HEK293 (cell line): ENCODE measurements around the gene SLC6A11.
A peak's percentile ranks its signal among the peaks of the same experiment; 100 is the strongest.

Experiments used
- CTCF ChIA-PET: fragments of 350-600 bp; formaldehyde crosslinking; extraction: SDS; loops from one replicate; lab custom pipeline; 2021; ENCODE audit warnings: antibody characterized with exemption; lab: Yijun Ruan, JAX
- POLR2A ChIA-PET: fragments of 300-600 bp; formaldehyde crosslinking; extraction: SDS; loops from one replicate; lab custom pipeline; 2020; ENCODE audit warnings: antibody characterized with exemption, inconsistent platforms; lab: Yijun Ruan, JAX
- H3K27ac ChIP-seq: fragments of 200-500 bp; sonication (Bioruptor generic); 2 replicates; pipeline ENCODE4 v1.5.1; 2014; ENCODE audit warnings: low read depth, low read length, control low read depth, inconsistent platforms; ENCODE audit errors: extremely low read depth
- H3K36me3 ChIP-seq, 2 experiments: fragments of 200-500 bp in 1 of 2; sonication (Bioruptor generic) in 1 of 2; 1 replicate in 1 of 2; 2 replicates in 1 of 2; pipeline ENCODE4 v1.5.1; 2014 to 2017; ENCODE audit warnings: inconsistent platforms in 2 of 2, low read length in 2 of 2; ENCODE audit not compliant: control insufficient read depth in 2 of 2, insufficient read depth in 1 of 2
- H3K4me1 ChIP-seq: fragments of 200-500 bp; sonication (Bioruptor generic); 2 replicates; pipeline ENCODE4 v1.5.1; 2014; ENCODE audit warnings: mild to moderate bottlenecking, low read length, inconsistent platforms; ENCODE audit not compliant: control insufficient read depth, insufficient read depth
- H3K4me3 ChIP-seq: 2 replicates; pipeline ENCODE4 v1.5.1; 2011; ENCODE audit warnings: low read depth, mild to moderate bottlenecking, control low read depth, low read length, moderate library complexity
- H3K9me3 ChIP-seq: fragments of 200-500 bp; sonication (Bioruptor generic); 2 replicates; pipeline ENCODE4 v1.5.1; 2014; ENCODE audit warnings: low read depth, low read length, inconsistent platforms; ENCODE audit not compliant: control insufficient read depth, insufficient read depth
- BCL11A ChIP-seq: fragments of 450-650 bp; formaldehyde crosslinking; IDR thresholded peaks from 2 replicates; pipeline ENCODE4 v1.5.1; 2016; ENCODE audit warnings: low read depth, missing biosample characterization, missing genetic modification characterization
- EGR2 ChIP-seq: fragments of 450-650 bp; formaldehyde crosslinking; IDR thresholded peaks from 2 replicates; pipeline ENCODE4 v1.5.1; 2016; ENCODE audit warnings: low read depth, missing biosample characterization, missing genetic modification characterization
- PRDM1 ChIP-seq: fragments of 450-650 bp; formaldehyde crosslinking; IDR thresholded peaks from 2 replicates; pipeline ENCODE4; 2016; ENCODE audit warnings: missing biosample characterization, missing genetic modification characterization
- SP2 ChIP-seq: fragments of 450-650 bp; formaldehyde crosslinking; IDR thresholded peaks from 2 replicates; pipeline ENCODE4 v1.5.1; 2016; ENCODE audit warnings: missing biosample characterization, missing genetic modification characterization
- ZBTB8A ChIP-seq: fragments of 450-650 bp; formaldehyde crosslinking; IDR thresholded peaks from 2 replicates; pipeline ENCODE4 v1.5.1; 2016; ENCODE audit warnings: missing biosample characterization, missing genetic modification characterization
- ZNF157 ChIP-seq: fragments of 450-650 bp; formaldehyde crosslinking; IDR thresholded peaks from 2 replicates; pipeline ENCODE4 v1.5.1; 2016; ENCODE audit warnings: missing biosample characterization, missing genetic modification characterization
- ZNF2 ChIP-seq: fragments of 450-650 bp; formaldehyde crosslinking; IDR thresholded peaks from 2 replicates; pipeline ENCODE4 v1.5.1; 2016; ENCODE audit warnings: missing biosample characterization, missing genetic modification characterization
- ZNF366 ChIP-seq: fragments of 450-650 bp; formaldehyde crosslinking; conservative IDR thresholded peaks from 2 replicates; pipeline ENCODE4 v1.5.1; 2016; ENCODE audit warnings: missing biosample characterization, missing genetic modification characterization
- ZNF558 ChIP-seq: fragments of 450-650 bp; formaldehyde crosslinking; IDR thresholded peaks from 2 replicates; pipeline ENCODE4 v1.5.1; 2016; ENCODE audit warnings: missing biosample characterization, missing genetic modification characterization
- ZNF571 ChIP-seq: fragments of 450-650 bp; formaldehyde crosslinking; IDR thresholded peaks from 2 replicates; pipeline ENCODE4 v1.5.0; 2017; ENCODE audit warnings: missing biosample characterization, missing genetic modification characterization
- ZNF626 ChIP-seq: fragments of 450-650 bp; sonication (Bioruptor Pico); formaldehyde crosslinking; IDR thresholded peaks from 2 replicates; pipeline ENCODE4 v1.5.1; 2018; ENCODE audit warnings: missing biosample characterization, missing genetic modification characterization, inconsistent platforms
- ZNF658 ChIP-seq: fragments of 450-650 bp; formaldehyde crosslinking; IDR thresholded peaks from 2 replicates; pipeline ENCODE4; 2016; ENCODE audit warnings: missing biosample characterization, missing genetic modification characterization
- ZNF76 ChIP-seq: fragments of 450-650 bp; formaldehyde crosslinking; IDR thresholded peaks from 2 replicates; pipeline ENCODE4; 2016; ENCODE audit warnings: low read depth, missing biosample characterization, missing genetic modification characterization, borderline replicate concordance
- TF ChIP-seq, protein P1 (sequence below): fragments of 450-650 bp; formaldehyde crosslinking; IDR thresholded peaks from 2 replicates; pipeline ENCODE4 v1.5.1; 2016; ENCODE audit warnings: missing biosample characterization, missing genetic modification characterization, borderline replicate concordance
- TF ChIP-seq, protein P2 (sequence below): fragments of 450-650 bp; IDR thresholded peaks from 2 replicates; pipeline ENCODE4 v1.5.1; 2018; ENCODE audit warnings: missing biosample characterization, missing genetic modification characterization
- TF ChIP-seq, protein P3 (sequence below): fragments of 450-650 bp; formaldehyde crosslinking; IDR thresholded peaks from 2 replicates; pipeline ENCODE4 v1.5.1; 2016; ENCODE audit warnings: missing biosample characterization, missing genetic modification characterization

SLC6A11 gene

DNA sequence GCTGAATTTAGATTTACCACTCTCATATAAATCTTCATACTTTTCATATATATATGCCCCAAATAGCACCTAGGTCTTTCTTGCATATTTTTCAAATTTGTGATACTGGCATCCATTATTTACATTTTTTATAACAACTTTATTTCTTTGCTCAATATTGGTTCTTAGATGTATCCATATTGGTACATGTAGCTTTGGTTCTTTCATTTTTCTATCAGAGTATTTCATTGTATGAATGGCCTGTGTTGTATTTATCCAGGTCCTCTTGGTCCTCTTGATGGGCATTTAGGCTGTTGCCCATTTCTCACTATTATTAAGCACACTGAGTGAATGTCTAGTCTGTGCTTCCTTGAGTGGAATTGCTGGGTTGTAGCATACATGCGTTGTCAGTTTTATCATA, 8.4 kb downstream of the SLC6A11 start:
- Histone ChIP-seq H3K36me3 (peaks cover 0 to 35% of the 10 kb centered on the region in 2 experiments; a peak in 1 of 3 replicates), H3K4me1 (no peaks in the 10 kb centered on the region), H3K4me3 (no peak overlapping the region), H3K9me3 (no peaks in the 10 kb centered on the region), H3K27ac (no peak overlapping the region)
- POLR2A ChIA-PET: interaction anchor here (0.7 kb wide), 1 partner anchor 672 kb away, joined by 4 read pairs; no protein-coding TSS in a partner anchor
- CTCF ChIA-PET: interaction anchor here (0.9 kb wide), 1 partner anchor 65 kb away, joined by 4 read pairs; no protein-coding TSS in a partner anchor
- no peak for TF ChIP-seq BCL11A (tag by site-specific recombination)
- peak; percentile 97 for TF ChIP-seq ZNF558 (tag by site-specific recombination)

DNA sequence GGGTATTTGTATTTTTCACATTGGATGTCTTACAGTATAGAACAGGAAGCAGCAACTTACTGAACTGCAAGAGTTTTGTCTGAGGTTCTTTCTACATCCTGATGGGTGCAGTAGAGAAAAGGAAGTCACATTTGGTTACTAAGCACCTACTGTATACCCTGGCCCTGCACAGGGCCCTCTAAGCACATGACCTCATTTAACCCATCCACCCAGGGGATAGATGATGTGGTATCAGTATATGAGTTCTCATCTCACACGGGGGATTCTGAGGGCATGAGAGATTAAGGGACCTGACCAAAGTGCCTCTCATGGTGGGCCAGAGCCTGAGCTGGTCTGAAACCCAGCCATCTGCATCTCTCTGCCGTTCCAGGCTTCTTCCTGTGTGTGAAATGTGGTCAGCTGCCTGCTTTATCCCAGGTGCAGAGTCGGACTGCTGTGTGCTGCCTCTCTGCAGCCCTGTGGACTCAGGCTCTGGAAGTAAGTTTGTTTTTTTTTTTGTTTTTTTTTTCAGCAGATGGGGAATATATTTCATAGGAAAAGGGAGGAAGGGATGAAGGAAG, 17.9 kb downstream of the SLC6A11 start:
- ChIA-PET CTCF (no interaction called here), POLR2A (no interaction called here)
- Histone ChIP-seq H3K36me3 (no peaks in the 10 kb centered on the region), H3K4me3 (no peak overlapping the region), H3K9me3 (no peaks in the 10 kb centered on the region), H3K27ac (no peak overlapping the region), H3K4me1 (no peaks in the 10 kb centered on the region)
- TF ChIP-seq ZNF626 (tag by site-specific recombination) (no peak), ZNF76 (no peak), ZBTB8A (no peak)
- TF ChIP-seq, protein P1, sequence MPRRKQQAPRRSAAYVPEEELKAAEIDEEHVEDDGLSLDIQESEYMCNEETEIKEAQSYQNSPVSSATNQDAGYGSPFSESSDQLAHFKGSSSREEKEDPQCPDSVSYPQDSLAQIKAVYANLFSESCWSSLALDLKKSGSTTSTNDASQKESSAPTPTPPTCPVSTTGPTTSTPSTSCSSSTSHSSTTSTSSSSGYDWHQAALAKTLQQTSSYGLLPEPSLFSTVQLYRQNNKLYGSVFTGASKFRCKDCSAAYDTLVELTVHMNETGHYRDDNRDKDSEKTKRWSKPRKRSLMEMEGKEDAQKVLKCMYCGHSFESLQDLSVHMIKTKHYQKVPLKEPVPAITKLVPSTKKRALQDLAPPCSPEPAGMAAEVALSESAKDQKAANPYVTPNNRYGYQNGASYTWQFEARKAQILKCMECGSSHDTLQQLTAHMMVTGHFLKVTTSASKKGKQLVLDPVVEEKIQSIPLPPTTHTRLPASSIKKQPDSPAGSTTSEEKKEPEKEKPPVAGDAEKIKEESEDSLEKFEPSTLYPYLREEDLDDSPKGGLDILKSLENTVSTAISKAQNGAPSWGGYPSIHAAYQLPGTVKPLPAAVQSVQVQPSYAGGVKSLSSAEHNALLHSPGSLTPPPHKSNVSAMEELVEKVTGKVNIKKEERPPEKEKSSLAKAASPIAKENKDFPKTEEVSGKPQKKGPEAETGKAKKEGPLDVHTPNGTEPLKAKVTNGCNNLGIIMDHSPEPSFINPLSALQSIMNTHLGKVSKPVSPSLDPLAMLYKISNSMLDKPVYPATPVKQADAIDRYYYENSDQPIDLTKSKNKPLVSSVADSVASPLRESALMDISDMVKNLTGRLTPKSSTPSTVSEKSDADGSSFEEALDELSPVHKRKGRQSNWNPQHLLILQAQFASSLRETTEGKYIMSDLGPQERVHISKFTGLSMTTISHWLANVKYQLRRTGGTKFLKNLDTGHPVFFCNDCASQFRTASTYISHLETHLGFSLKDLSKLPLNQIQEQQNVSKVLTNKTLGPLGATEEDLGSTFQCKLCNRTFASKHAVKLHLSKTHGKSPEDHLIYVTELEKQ (tag by site-specific recombination): no peak

DNA sequence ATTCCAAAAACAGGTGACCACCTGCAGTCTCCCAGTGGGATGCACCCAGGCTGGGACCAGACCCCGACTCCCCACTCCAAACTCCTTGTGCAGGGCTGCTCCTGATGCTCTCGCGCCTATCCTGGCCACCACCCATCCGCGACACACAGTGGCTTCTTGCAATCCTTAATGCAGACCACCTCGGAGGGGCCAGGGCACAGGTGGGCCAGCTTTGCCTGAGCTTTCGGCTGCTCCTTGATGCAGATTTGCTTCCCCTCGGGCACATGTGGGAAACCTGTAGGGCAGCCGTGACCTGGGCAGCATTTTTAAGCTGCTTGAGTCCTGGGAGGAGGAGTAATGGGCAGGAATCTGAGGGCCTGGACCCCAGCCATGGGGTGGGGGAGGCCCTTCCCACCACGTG, 18.9 kb downstream of the SLC6A11 start:
- H3K4me1 ChIP-seq: no peaks in the 10 kb centered on the region
- POLR2A ChIA-PET: no interaction called here
- no peak overlapping the region for H3K4me3 ChIP-seq
- no peak overlapping the region for H3K27ac ChIP-seq
- TF ChIP-seq ZNF157 (tag by site-specific recombination) (no peak), EGR2 (tag by site-specific recombination) (no peak), ZNF2 (tag by site-specific recombination) (no peak), SP2 (no peak), PRDM1 (tag by site-specific recombination) (no peak), ZNF658 (tag by site-specific recombination) (no peak), ZNF366 (no peak), ZNF571 (tag by site-specific recombination) (no peak)
- TF ChIP-seq, protein P2, sequence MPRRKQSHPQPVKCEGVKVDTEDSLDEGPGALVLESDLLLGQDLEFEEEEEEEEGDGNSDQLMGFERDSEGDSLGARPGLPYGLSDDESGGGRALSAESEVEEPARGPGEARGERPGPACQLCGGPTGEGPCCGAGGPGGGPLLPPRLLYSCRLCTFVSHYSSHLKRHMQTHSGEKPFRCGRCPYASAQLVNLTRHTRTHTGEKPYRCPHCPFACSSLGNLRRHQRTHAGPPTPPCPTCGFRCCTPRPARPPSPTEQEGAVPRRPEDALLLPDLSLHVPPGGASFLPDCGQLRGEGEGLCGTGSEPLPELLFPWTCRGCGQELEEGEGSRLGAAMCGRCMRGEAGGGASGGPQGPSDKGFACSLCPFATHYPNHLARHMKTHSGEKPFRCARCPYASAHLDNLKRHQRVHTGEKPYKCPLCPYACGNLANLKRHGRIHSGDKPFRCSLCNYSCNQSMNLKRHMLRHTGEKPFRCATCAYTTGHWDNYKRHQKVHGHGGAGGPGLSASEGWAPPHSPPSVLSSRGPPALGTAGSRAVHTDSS (tag by site-specific recombination): no peak
- TF ChIP-seq, protein P3, sequence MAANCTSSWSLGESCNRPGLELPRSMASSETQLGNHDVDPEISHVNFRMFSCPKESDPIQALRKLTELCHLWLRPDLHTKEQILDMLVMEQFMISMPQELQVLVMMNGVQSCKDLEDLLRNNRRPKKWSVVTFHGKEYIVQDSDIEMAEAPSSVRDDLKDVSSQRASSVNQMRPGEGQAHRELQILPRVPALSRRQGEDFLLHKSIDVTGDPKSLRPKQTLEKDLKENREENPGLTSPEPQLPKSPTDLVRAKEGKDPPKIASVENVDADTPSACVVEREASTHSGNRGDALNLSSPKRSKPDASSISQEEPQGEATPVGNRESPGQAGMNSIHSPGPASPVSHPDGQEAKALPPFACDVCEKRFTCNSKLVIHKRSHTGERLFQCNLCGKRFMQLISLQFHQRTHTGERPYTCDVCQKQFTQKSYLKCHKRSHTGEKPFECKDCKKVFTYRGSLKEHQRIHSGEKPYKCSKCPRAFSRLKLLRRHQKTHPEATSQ: no peak
- H3K36me3 ChIP-seq: no peaks in the 10 kb centered on the region
- no peaks in the 10 kb centered on the region for H3K9me3 ChIP-seq
- CTCF ChIA-PET: interaction anchor here (0.5 to 0.6 kb wide), 3 partner anchors 23 to 109 kb away, joined by 3 to 5 read pairs (median 3); no protein-coding TSS in a partner anchor
